HCT116 (cell line): ENCODE results near the gene DDX41. TPM values are rescaled to one million over a fixed set of nuclear protein-coding genes. Genes with fewer than 3 reads are reported as not detected.

Experiments used
- ATAC-seq: fragments of 200-7000 bp; cut with Tn5 transposase; 2 replicates; pipeline ENCODE4 v1.9.1; 2020; ENCODE audit warnings: mild to moderate bottlenecking, moderate library complexity
- BruUV-seq: library from RNA; stranded (reverse); fragments of 400-500 nt; replicated peaks from 2 replicates; lab custom pipeline; 2021; lab: Mats Ljungman, UMichigan
- CTCF ChIA-PET: fragments of 300-600 bp; sonication (Branson Sonifier 250); formaldehyde crosslinking; loops from one replicate; lab custom pipeline; 2021; ENCODE audit warnings: antibody characterized with exemption; lab: Charles Lee
- POLR2A ChIA-PET: fragments of 300-600, 350-600 bp; sonication (Branson Sonifier 250); formaldehyde crosslinking; loops from one replicate; lab custom pipeline; 2021; ENCODE audit warnings: antibody characterized with exemption; lab: Charles Lee
- RAD21 ChIA-PET, 2 experiments: fragments of 300-600 bp; sonication (Branson Sonifier 250); formaldehyde crosslinking; loops; one replicate each; lab custom pipeline; 2023; ENCODE audit warnings: low total read pairs in 2 of 2; ENCODE audit not compliant: uncharacterized antibody in 2 of 2, unreplicated experiment in 2 of 2, low non-redundant PET in 1 of 2; lab: Charles Lee
- DNase-seq: peaks from one replicate; pipeline ENCODE4 v3.0.0-alpha.2; 2010; ENCODE audit warnings: low read depth, low spot score
- H2AFZ ChIP-seq: fragments of 200-600 bp; shearing (Covaris generic), sonication (generic); 2 replicates; pipeline ENCODE4 v1.6.1; 2017; ENCODE audit warnings: low read depth, mixed run types, mixed read lengths, antibody characterized with exemption, low read length; ENCODE audit not compliant: poor library complexity, severe bottlenecking
- H3K27ac ChIP-seq: 2 replicates; pipeline ENCODE4 v1.5.1; 2012; ENCODE audit warnings: low read depth, low read length
- H3K27me3 ChIP-seq: fragments of 200-600 bp; sonication (generic); 2 replicates; pipeline ENCODE4 v1.6.1; 2016; ENCODE audit warnings: mixed run types, low read length, mixed read lengths; ENCODE audit not compliant: insufficient read depth
- H3K36me3 ChIP-seq, 2 experiments: fragments of 200-500 bp in 1 of 2; fragments of 200-600 bp in 1 of 2; sonication (Bioruptor generic) in 1 of 2; sonication (generic) in 1 of 2; 2 replicates each; pipeline versions ENCODE4 v1.5.1 to v1.6.1; 2014 to 2016; ENCODE audit warnings: low read length in 2 of 2, inconsistent platforms in 1 of 2, mixed read lengths in 1 of 2, mixed run types in 1 of 2; ENCODE audit not compliant: insufficient read depth in 2 of 2, control insufficient read depth in 1 of 2
- H3K4me1 ChIP-seq, 2 experiments: fragments of 200-600 bp in 1 of 2; sonication (generic) in 1 of 2; 2 replicates each; pipeline versions ENCODE4 v1.5.1 to v1.6.1; 2012 to 2017; ENCODE audit warnings: low read length in 2 of 2, inconsistent platforms in 1 of 2, mild to moderate bottlenecking in 1 of 2, mixed read lengths in 1 of 2, mixed run types in 1 of 2, moderate library complexity in 1 of 2; ENCODE audit not compliant: insufficient read depth in 2 of 2, control insufficient read depth in 1 of 2
- H3K4me2 ChIP-seq: fragments of 200-600 bp; sonication (generic); 2 replicates; pipeline ENCODE4 v1.6.1; 2017; ENCODE audit warnings: mixed run types, low read length, mixed read lengths
- H3K4me3 ChIP-seq, 2 experiments: fragments of 200-600 bp in 1 of 2; sonication (generic) in 1 of 2; replicated peaks in 1 of 2; 2 replicates each; pipeline ENCODE4 v1.5.1; 2011 to 2016; ENCODE audit warnings: low read length in 2 of 2, control low read depth in 1 of 2, low read depth in 1 of 2, mild to moderate bottlenecking in 1 of 2, mixed read lengths in 1 of 2, mixed run types in 1 of 2
- H3K79me2 ChIP-seq: fragments of 200-600 bp; sonication (generic); 2 replicates; pipeline ENCODE4 v1.6.1; 2017; ENCODE audit warnings: mild to moderate bottlenecking, mixed run types, low read length, moderate library complexity, mixed read lengths; ENCODE audit not compliant: insufficient read depth
- H3K9ac ChIP-seq: fragments of 200-600 bp; sonication (generic); 2 replicates; pipeline ENCODE4 v1.6.1; 2016; ENCODE audit warnings: low read length, mixed read lengths
- H3K9me2 ChIP-seq: fragments of 200-600 bp; sonication (generic), shearing (Covaris generic); 2 replicates; pipeline ENCODE4 v1.6.1; 2017; ENCODE audit warnings: mixed run types, mild to moderate bottlenecking, moderate library complexity; ENCODE audit not compliant: insufficient read depth
- H3K9me3 ChIP-seq, 2 experiments: fragments of 200-500 bp in 1 of 2; fragments of 200-600 bp in 1 of 2; sonication (Bioruptor generic) in 1 of 2; sonication (generic) in 1 of 2; 2 replicates each; pipeline ENCODE4 v1.6.1; 2014 to 2017; ENCODE audit warnings: low read length in 2 of 2, mixed read lengths in 2 of 2, inconsistent platforms in 1 of 2, low read depth in 1 of 2, mild to moderate bottlenecking in 1 of 2, mixed run types in 1 of 2, moderate library complexity in 1 of 2; ENCODE audit not compliant: control insufficient read depth in 1 of 2, insufficient read depth in 1 of 2
- H4K20me1 ChIP-seq: fragments of 200-600 bp; sonication (generic), shearing (Covaris generic); 2 replicates; pipeline ENCODE4 v1.6.1; 2017; ENCODE audit warnings: mixed run types, mild to moderate bottlenecking, moderate library complexity; ENCODE audit not compliant: insufficient read depth
- ATF3 ChIP-seq: IDR thresholded peaks from 2 replicates; pipeline ENCODE4 v1.6.1; 2012
- CEBPB ChIP-seq: IDR thresholded peaks from 2 replicates; pipeline ENCODE4 v1.6.1; 2012; ENCODE audit warnings: low read depth
- ELF1 ChIP-seq: IDR thresholded peaks from 2 replicates; pipeline ENCODE4 v1.6.1; 2012; ENCODE audit warnings: low read depth, borderline replicate concordance
- EZH2phosphoT487 ChIP-seq: fragments of 200-600 bp; IDR thresholded peaks from 2 replicates; pipeline ENCODE4 v1.6.1; 2018; ENCODE audit warnings: antibody characterized with exemption, borderline replicate concordance
- POLR2AphosphoS5 ChIP-seq: IDR thresholded peaks from 2 replicates; pipeline ENCODE4 v1.6.1; 2011; ENCODE audit warnings: mild to moderate bottlenecking, low read depth, low read length, moderate library complexity
- SRF ChIP-seq: IDR thresholded peaks from 2 replicates; pipeline ENCODE4 v1.6.1; 2012; ENCODE audit warnings: low read depth
- intact Hi-C: fragments of 100-400 bp; cut with micrococcal nuclease; formaldehyde crosslinking; loops from 2 replicates; pipeline ENCODE4 v1.10.0; 2022
- total RNA-seq: library from RNA; stranded (reverse); gene quantifications from one replicate; pipeline ENCODE4 v1.2.1, GENCODE V29; 2021; ENCODE audit not compliant: unreplicated experiment

Gene DDX41
- total RNA-seq, 1 experiment from 2014 or later = 141 TPM

GRCh38 chr5:177462021-177462670 lies 54.6 kb downstream of the DDX41 start:
- RAD21 ChIA-PET = no interaction called here
- H3K4me1 ChIP-seq = peaks cover 2 to 4% of the 10 kb centered on the region in 2 experiments; a peak in 3 of 4 replicates
- H3K4me3 ChIP-seq = no peak overlapping the region
- no peaks in the 10 kb centered on the region for H3K9me3 ChIP-seq
- intact Hi-C loops = no loop called here
- CTCF ChIA-PET = no interaction called here
- H3K27me3 ChIP-seq = no peaks in the 10 kb centered on the region
- DNase-seq (no peak), ATAC-seq (no peak)
- no peaks in the 10 kb centered on the region for H3K79me2 ChIP-seq
- no peak overlapping the region for H3K4me2 ChIP-seq
- peaks cover 16 to 35% of the 10 kb centered on the region in 2 experiments; a peak in 3 of 4 replicates for H3K36me3 ChIP-seq
- BruUV-seq = no TSS peak
- H4K20me1 ChIP-seq = no peaks in the 10 kb centered on the region
- TF ChIP-seq ATF3 = no peak
- no peak for TF ChIP-seq SRF
- no peak for TF ChIP-seq POLR2AphosphoS5
- TF ChIP-seq ELF1 = no peak
- TF ChIP-seq EZH2phosphoT487 = no peak
- TF ChIP-seq CEBPB = no peak
- no peak overlapping the region; the same call in 1 of the 2 replicates for H3K27ac ChIP-seq
- POLR2A ChIA-PET = no interaction called here
- no peak overlapping the region for H3K9ac ChIP-seq
- H2AFZ ChIP-seq = no peak overlapping the region
- no peaks in the 10 kb centered on the region for H3K9me2 ChIP-seq

Other genes with a start within 250 kb of the DDX41 start
- 13.5 TPM for gene RAB24, start 213.2 kb downstream of the DDX41 start, total RNA-seq
- gene PRELID1, start 213.2 kb downstream of the DDX41 start, total RNA-seq = 223 TPM
- gene MXD3, start 205.1 kb downstream of the DDX41 start, total RNA-seq = 37.6 TPM
- 128 TPM for gene LMAN2, start 165.3 kb downstream of the DDX41 start, total RNA-seq
- 9.4 TPM for gene RGS14, start 159.0 kb downstream of the DDX41 start, total RNA-seq
- gene SLC34A1, start 132.5 kb downstream of the DDX41 start, total RNA-seq = not detected
- not detected for gene PFN3, start 116.3 kb downstream of the DDX41 start, total RNA-seq
- 30.0 TPM for gene F12, start 107.4 kb downstream of the DDX41 start, total RNA-seq
- 89.3 TPM for gene GRK6, start 90.3 kb downstream of the DDX41 start, total RNA-seq
- 39.9 TPM for gene PRR7, start 70.1 kb downstream of the DDX41 start, total RNA-seq
- gene DBN1, start 43.3 kb downstream of the DDX41 start, total RNA-seq = 144 TPM
- gene PDLIM7, start 19.4 kb downstream of the DDX41 start, total RNA-seq = 153 TPM
- 8.0 TPM for gene DOK3, start 7.1 kb downstream of the DDX41 start, total RNA-seq
- 54.0 TPM for gene FAM193B, start 37.6 kb upstream of the DDX41 start, total RNA-seq
- 133 TPM for gene TMED9, start 75.2 kb upstream of the DDX41 start, total RNA-seq
- gene B4GALT7, start 83.2 kb upstream of the DDX41 start, total RNA-seq = 25.2 TPM